HL-60/S4 treated with phorbol 12-myristate 13-acetate at 8.2 ng/mL for 4 days and 3 days (cell line): ENCODE results near the gene KCNAB3.

Experiments used
- in situ Hi-C: fragments of 300-500 bp; cut with MboI; formaldehyde crosslinking; loops from 2 replicates; pipeline ENCODE4 v1.15.0; 2022; ENCODE audit warnings: low sequenced_read_pairs

KCNAB3 gene

DNA sequence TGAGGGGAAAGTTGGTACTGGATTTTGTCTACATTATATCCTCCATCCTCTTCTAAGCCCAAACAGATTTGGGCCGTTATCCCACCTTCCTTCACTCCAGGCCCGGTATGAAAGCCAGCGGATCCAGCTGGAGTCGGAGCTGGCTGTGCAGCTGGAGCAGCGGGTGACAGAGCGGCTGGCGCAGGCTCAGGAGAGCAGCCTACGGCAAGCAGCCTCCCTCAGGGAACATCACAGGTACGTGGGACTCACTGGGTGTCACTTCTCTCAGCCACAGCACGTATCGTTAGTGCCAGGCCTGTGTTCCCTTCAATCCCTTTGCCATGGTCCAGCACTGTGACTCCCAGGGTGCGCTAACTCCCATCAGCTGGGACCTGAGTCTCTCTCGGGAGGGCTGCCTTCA lies 13.6 kb upstream of the KCNAB3 start:
- in situ Hi-C loops: no loop called here

DNA sequence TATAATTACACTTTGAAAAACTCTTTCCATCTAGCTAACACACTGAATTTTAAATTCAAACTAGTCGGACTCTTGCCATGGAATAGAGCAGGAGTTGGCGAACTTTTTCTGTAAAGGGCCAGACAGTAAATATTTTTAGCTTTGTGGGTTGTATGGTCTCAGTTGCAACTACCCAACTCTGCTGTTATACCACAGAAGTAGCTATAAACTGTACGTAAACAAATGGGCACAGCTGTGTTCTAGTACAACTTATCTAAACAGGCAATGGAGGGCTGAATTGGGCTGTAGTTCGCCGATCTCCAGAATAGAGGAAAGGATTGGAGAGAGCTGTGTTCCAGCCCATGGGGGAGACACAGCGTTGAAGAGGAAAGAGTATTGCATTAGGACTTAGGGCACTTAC lies 11.1 kb upstream of the KCNAB3 start:
- in situ Hi-C loops: no loop called here

DNA sequence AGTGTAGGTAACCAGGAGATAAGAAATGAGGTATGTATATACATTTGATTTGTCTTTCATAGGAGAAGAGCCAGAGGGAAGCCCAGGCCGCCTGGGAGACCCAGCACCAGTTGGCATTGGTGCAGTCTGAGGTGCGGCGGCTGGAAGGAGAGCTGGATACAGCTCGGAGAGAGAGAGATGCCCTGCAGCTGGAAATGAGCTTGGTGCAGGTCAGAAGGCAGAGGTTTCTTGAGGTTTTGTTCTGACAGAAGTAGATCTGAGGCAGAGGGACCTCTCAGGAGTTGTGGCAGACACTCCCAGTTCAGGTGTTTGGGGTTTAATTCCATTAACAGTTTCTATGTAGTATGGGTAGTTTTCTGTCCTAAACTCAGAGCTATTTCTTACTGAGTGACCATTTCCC lies 10.4 kb upstream of the KCNAB3 start:
- in situ Hi-C loops: no loop called here

DNA sequence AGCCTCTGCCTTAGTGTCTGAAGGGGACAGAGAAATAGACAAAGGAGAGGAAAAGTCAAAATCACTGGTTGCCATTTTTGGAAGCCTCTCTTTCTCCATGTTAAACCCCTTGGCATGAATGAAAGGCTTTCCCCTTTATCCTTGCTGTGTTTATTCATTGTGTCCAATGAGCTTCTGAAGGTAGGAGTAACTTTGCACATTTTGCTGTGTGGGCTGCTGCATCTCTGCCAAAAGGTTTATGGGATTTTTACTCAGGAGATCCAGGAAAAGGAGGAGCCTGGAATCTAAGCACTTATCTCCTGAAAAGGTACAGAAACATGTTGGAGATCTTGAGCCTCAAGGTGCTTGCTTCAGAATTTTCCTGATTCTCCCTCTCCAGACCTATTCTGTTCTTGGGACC lies 6.2 kb upstream of the KCNAB3 start:
- in situ Hi-C loops: no loop called here

DNA sequence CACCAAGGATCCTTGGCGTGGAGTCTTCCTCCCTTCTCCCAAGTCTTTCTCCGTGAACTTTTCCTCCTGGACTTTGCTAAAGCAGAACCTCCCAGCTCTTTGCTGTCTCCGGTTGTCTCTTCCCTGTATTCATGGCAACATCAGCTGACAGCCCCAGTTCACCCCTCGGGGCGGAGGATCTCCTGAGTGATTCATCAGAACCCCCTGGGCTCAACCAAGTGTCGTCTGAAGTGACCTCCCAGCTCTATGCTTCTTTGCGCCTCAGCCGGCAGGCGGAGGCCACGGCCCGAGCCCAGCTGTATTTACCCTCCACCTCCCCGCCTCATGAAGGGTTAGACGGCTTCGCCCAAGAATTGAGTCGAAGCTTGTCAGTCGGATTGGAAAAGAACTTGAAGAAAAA lies 3.3 kb upstream of the KCNAB3 start:
- in situ Hi-C loops: no loop called here

DNA sequence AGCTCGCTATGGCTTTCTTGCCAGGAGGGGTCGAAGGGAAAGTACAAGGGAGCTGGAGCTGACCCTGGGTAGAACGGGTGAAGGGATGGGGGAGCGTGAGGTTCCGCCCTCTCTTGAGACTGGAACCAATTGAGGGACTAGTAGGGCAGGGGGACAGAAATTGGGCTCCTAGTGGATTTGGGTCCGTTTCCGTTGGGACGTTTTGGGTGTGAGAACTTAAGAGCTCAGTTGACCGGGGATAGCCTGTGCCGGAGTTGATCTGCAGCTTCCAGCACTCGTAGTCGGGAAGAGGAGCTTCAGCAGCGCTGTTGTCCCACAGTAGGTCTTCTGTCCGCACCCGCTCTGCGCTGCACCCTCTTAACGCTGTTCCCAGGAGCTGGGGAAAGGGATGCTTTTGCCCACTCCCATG lies 2.8 kb upstream of the KCNAB3 start:
- in situ Hi-C loops: no loop called here

DNA sequence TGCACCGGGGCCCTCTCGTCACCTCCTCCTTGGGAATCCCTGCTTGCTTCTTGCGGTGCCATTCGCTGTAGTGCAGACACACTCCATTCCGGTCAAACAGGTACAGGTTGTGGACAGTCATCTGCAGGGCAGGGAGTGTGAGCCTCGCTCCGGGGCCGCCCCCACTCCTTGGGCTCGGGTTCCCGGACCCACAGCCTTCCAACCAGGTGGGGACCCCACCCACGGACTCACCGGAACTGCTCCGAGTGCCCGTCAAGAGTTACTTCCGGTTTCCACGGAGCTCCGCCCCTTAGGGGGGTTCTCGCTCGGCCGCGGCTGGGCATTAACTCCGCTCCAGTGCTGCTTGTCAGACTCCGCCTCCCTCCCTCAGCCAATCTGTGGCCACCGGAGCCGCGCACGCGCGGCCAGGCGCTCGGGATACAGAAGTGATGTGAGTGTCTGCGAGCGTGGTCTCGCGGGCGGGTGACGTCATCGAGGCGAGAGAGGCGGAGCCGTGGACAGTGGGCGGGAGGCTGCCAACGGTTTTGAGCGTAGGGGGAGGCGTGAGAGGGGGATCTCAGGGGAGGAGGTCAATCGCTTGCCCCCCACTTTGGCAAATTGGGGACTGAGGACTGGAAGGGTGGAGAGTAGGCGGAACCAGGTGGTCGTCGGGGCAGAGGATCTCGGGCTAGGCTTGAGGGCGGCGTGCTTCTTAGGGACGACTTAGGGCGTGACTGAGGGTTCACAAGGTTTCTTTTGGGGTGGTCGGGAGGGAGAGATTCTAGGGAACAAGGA lies 2.2 kb upstream of the KCNAB3 start, which contains the start of the genes CNTROB and TRAPPC1:
Gene CNTROB, plus strand, starts transcription at position 498 of the 774 bp plus-strand sequence. CDS start 874 bp downstream, outside the sequence.
Gene TRAPPC1, minus strand, starts transcription at position 238 of the 774 bp plus-strand sequence. Its CDS starts 117 bp downstream, at position 121.
- in situ Hi-C loops: no loop called here

DNA sequence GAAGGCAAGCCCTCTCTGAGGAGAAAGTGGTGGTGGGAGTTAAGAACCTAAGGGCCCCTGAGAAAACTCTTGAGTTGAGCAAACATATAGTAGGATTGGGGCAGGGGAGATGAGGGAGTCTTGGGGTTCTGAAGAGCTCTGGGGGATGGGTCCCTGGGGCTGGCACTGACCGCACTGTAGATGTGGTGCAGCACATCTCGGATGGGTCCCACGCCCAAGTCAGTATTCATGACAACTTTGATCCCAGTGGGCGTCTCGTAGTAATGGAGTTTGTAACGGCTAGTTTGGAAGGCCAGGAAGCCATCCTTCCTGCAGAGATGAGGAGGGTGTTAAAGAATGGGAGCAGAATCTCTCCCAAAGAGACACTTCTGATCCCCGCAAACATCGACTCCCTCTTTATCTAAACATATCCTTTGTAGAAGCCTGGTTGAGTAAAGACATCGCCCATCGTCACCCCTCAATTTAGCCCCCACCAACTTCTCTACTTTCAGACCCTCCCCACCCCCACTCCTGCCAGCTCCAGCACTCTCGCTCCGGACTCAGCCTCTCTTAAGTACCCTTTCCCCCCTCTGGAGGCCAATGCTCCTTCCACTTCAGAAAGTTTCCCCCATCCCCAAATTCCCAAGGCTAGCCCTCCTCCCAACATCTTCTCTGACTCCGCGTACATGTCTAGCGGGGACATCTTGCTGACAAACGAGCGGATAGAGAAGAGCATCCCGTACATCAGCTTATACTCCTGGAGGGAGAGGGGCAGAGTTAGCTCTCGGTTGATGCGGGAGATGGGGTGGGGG lies 1.4 kb upstream of the KCNAB3 start:
- in situ Hi-C loops: no loop called here

DNA sequence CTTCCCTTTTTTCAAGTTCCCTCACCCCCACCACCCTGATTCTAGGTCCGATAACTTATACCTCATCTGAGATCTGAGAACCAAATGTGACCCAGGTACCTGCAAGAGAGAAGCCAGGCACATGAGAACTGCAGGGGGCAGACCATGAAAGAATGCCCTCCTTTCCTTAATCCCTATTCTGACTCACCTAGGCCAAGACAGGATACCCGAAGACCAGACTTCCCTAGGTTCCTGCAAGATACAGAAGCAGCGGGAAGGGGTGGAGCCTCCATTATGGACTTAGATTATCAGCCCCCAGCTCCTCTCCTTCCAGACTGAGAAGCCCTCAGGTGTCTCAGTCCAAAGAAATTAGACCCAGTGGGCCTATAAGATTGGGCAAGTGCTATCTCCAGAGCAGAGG lies 2.1 kb downstream of the KCNAB3 start:
- in situ Hi-C loops: no loop called here

DNA sequence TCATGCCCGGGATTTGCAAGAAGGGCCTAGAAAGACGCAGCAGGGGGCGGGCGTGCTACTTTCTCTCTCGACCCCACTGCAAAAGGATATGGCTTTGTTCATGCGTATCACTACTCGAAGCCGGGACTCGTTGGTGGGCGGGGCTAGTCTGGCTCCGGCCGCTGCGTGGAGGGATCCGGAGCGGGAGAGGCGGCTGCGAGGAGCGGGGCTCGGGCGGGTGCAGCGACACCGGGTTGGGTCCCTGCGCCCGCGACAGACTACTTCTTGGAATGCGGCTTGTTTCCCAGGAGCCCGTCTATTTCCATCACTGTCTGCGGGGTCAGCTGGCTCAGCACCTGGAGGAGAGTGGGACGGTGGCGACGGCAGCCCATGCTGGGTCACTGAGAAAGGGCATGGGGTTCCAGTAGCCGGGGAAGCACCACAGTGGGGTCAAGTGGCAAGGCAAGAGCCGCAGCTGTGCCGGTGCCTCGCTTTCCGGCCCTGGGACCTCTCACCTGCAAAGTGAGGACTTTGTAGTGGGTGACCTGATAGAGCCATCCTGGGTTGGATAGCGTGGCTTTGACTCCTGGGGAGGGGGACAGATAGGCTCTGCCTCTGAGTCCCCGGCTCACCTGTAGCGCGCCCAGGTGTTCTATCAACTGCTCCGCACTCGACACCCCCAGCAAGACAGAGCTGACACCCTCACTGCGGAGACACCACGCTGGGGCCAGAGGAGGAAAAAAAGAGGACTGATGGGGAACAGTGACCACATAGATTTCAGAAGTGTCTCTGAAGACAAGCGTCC lies 6.6 kb downstream of the KCNAB3 start:
- in situ Hi-C loops: no loop called here

DNA sequence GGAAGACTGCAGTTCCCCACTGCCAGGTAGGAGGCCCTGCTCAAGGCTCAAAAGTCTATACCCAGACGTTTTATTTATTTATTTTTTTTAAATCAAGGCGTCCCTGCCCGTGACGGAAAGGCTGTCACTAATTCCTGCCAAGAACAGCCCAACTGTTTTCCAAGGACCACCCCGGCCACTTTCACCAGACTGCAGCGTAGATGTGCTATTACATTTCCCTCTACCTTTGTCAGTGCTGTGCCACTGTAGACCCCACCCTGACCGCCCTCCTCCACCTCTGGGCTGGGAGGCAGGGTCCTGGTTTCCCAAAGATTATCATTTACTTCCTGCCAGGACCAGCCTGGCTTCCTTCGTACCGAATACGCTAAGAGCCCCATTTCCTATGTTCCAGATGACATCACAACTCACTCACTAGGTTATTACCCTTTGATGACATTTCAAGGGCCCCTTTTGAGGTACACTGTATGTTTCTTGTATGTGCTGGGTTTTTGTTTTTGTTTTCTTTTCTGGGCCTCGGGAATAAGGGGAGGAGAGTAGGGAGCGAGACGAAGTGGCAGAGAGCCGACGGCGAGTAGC lies 7.3 kb downstream of the KCNAB3 start:
- in situ Hi-C loops: no loop called here

DNA sequence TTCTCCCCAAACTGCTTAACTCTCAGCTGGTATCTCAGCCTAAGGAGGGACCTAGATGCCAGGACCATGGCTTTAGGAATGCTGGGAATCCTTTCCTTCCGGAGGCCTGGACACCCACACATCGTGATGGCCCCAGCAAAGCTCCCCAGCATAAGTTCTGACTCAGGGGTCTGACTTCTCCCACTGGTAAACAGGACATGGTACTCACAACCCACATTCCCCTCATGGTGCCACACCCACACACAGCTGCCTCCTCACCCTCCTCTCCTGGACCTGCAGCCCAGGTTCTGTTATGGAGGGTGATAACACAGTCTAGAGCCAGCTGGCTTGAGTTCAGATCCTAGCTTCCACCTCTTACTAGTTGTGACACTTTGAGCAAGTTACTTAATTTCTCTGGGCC lies 12.8 kb downstream of the KCNAB3 start:
- in situ Hi-C loops: loop anchor here (10.0 kb wide), 1 partner anchor 78 kb away; no protein-coding TSS in a partner anchor

DNA sequence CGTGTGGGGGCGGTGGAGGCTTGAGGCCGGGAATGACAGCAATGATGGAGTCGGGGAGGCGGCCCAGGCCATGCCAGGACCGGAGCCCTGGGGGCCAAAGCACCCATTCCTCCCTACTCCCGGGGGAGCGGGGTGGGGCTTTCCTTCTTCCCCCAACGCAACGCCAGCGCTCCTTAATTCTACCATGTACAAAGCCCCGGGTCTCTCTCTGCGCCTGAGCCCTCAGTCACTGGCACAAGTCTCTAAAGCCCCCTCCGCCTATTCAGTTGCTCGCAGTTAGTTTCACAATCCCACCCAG lies 13.3 kb downstream of the KCNAB3 start:
- in situ Hi-C loops: loop anchor here (10.0 kb wide), 1 partner anchor 78 kb away; no protein-coding TSS in a partner anchor

DNA sequence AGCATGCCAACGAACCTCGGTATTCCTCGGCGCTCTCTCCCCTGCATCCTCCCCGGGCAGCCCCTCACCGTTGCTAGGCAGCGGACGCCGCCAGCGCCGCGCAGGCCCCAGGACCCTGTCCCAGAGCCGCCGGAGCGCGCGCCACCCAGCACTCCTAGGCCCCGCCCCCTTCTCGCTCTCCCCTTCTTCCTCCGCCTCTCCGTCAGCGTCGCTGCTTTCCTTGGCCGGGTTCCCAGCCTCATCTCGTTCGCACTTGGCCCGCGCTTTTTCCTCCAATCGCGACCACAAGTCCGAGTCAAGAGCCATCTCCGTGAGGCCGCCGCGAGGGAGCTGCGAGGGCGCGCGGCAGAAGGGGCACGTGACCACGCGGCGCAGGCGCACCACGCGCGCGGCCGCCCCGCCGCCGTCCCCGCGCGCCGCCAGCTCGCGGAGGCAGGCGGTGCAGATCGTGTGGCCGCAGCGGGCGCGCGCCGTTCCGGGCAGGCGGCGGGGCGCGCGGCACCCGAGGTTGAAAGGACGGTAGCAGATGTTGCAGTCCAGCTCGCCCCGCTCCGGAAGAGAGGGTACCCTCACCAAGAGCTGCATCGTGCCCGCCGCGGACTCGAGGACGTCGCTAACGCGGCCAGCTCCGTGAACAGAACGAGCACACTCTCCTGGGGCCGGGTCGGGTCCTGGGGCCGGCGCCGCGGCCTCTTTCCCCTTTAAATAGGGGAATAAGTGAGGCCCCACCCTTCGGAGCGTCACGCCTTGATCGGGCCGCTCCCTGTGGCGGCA lies 13.9 kb downstream of the KCNAB3 start, which contains the start of gene RNF227:
Gene RNF227, minus strand, starts transcription at position 679 of the 774 bp plus-strand sequence. Its CDS starts 94 bp downstream, at position 585.
- in situ Hi-C loops: loop anchor here (10.0 kb wide), 1 partner anchor 79 kb away; no protein-coding TSS in a partner anchor

DNA sequence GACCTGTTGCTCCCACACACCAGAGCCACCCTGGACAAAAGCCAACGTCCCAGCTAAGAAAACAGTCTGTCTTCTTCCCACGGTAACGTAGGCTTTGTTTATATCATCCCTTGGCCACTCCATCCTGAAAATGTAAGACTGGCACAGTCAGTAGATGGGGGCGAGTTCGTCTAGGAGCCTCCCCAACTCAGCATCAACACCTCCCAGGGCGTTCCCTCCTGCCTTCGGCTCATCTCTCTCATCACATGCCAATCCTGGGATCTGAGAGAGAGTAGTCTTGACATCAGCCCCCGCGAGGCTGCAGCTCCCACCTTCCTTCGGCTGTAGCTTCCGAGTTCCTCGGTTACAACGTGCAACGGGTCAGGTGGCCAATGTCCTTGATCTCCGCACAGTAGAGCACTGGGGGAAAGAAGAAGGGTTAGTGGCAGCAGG lies 14.5 kb downstream of the KCNAB3 start:
- in situ Hi-C loops: loop anchor here (10.0 kb wide), 1 partner anchor 80 kb away; no protein-coding TSS in a partner anchor

DNA sequence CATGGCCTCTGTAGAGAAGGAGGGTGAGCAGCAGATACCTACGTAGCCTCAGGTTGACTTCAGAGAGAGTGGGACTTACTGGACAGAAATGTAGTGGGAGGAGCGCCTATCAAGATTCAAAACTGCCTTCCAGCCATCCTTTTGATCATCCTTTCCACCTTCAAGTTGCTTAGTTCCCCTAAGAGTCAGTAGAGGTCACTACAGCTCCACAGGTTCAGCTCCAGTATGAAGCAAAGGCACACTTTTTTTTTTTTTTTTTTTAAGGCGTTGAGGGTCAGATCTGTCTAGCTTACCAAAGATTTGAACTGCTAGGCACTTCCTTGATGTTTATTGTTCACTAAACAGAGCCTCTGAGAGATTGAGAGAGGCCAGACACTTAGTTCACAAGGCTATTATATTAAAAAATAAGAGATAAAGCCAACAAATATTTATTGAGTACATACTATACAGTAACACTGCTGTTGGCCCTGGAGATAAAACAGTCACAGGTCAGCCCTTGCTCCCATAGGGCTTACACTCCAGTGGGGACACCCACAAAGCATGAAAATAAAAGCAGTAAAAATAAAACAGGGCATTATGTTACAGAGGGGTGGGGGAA lies 16.6 kb downstream of the KCNAB3 start:
- in situ Hi-C loops: loop anchor here (10.0 kb wide), 1 partner anchor 82 kb away; no protein-coding TSS in a partner anchor

DNA sequence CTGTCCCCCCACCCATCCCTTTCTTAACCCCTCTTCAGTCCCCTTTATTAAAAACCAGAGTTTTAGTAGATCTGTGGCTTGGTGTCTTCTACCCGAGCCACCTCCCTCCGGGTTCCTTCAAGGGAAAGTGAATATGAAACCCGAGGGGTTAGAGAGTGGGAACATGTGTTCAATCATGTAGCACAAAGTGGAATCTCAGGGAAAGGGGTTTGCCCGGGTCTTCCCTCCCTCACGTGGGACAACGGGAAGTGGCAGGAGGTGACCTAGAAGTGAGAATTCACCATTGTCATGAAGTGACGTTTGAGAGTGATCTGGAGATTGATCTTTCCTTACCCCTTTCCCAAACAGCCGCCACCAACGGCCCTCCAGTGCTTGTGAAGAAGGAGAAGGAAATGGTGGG lies 18.5 kb downstream of the KCNAB3 start:
- in situ Hi-C loops: loop anchor here (10.0 kb wide), 1 partner anchor 84 kb away; no protein-coding TSS in a partner anchor

DNA sequence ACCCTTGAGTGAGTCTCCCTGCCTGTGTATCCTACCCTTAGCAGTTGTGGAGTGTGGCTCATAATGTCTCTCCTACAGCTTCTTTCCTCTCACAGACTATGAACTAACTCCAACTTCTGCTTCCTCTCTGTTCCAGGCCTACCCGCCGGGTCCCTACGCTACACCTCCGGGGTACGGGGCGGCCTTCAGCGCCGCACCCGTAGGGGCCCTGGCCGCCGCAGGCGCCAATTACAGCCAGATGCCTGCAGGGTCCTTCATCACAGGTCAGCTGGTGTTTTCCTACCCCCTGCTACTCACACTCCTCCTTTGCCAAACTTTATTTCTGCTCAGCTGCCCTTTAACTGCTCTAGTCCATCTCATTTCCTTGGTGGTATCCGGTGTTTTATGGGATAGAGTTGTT lies 18.9 kb downstream of the KCNAB3 start:
- in situ Hi-C loops: loop anchor here (10.0 kb wide), 1 partner anchor 84 kb away; no protein-coding TSS in a partner anchor

DNA sequence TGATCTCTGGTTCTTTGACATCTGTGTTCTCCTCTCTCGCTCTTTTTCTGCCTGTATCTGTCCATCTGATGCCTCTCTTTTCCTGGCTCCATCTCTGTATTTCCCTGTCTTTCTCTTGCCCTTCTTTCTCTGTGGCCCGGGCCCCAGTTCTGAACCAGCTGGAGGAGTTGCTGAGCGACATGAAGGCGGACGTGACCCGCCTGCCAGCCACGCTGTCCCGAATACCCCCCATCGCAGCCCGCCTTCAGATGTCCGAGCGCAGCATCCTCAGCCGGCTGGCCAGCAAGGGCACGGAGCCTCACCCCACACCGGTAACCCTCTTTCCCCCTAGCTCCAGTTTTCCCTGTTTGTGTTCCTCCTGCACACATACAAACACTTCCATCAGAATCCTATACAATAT lies 19.4 kb downstream of the KCNAB3 start:
- in situ Hi-C loops: loop anchor here (10.0 kb wide), 1 partner anchor 85 kb away; no protein-coding TSS in a partner anchor
